NCI-H526 (cell line): ENCODE measurements around the gene DIAPH2.

Source experiments
- DNase-seq, 2 experiments: peaks; one replicate each; lab custom pipeline; 2025; lab: John Stamatoyannopoulos, UW

DIAPH2 gene

GRCh38 chrX:97057349-97057909 lies 372.8 kb downstream of the DIAPH2 start:
- DNase-seq = peak in 1 of 2 experiments; percentile 29

DNA sequence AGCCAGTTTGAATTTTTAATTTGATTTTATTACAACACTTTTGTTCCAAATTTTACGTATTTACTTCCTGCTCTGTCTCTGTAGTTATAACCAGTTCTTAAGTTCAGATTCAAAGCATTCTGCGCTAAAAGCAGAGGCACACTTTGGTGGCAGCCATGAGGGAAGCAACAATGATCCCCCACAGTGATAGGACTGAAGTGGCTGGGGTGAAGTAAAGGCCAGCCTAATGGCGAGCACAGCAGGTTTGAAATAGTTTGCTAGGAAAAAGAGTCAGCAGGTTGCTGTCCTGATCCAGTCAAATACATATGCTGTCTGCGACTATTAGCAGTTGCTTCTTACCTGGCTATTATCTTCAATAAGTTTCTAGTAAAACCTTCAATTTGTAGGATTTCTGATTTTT lies 375.4 kb downstream of the DIAPH2 start:
- DNase-seq = no peak

DNA sequence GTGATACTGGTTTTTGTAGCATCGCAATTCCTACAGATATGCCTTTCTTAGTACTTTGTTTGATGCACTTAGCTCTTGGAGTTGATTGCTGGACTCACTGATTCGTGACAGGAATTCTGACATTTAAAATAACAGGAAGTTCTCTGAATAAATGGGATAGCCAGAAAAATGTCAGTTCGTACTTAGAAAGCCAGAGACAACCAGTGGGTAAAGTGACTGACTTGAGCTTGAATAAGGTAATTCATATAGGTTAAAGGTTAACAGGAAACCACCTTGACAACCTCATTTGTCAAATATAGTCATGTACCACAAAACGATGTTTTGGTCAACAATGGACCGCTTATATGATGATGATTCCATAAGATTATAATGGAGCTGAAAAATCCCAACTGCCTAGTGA lies 380.4 kb downstream of the DIAPH2 start:
- no peak for DNase-seq

DNA sequence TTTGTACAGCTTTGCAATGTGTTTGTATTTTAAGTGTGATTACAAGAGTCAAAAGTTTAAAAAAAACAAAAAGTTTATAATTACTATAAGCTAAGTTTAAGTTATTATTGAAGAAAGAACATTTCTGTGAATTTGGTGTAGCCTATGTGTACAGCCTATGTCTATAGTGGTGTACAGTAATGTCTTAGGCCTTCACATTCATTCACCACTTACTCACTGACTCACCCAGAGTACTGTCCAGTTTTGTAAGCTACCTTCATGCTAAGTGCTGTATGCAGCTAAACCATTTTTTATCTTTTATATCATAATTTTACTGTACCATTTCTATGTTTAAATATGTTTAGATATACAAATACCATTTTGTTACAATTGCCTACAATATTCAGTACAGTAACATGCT lies 381.3 kb downstream of the DIAPH2 start:
- DNase-seq = no peak

- DNase-seq = no peak
These were observed 381.7 kb downstream of the DIAPH2 start for GRCh38 chrX:97066381-97066780.

GRCh38 chrX:97070346-97070745 lies 385.7 kb downstream of the DIAPH2 start:
- no peak for DNase-seq

GRCh38 chrX:97074400-97074799 lies 389.8 kb downstream of the DIAPH2 start:
- no peak for DNase-seq

DNA sequence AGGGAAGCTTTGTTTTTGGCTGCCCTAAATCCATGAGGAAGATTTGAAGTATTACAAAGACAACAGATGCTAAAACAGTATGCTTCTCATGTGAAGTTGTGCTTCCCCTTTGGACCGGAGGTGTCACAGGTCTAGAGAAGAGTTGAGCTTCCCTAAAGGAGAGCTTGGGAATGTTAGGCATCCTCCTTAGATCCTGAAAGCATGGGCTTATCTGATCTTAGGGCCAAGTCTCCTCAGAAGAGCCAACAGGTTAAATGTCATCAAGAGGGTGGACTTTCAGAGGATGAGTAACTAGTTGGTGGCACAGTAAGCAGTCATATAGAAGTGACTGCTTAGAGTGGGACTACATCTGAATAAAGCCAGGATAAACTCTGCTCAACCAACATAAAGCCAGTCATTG lies 404.5 kb downstream of the DIAPH2 start:
- no peak for DNase-seq

- no peak for DNase-seq
These were observed 411.7 kb downstream of the DIAPH2 start for GRCh38 chrX:97096385-97096784.

GRCh38 chrX:97102938-97103337 lies 418.3 kb downstream of the DIAPH2 start:
- no peak for DNase-seq

DNA sequence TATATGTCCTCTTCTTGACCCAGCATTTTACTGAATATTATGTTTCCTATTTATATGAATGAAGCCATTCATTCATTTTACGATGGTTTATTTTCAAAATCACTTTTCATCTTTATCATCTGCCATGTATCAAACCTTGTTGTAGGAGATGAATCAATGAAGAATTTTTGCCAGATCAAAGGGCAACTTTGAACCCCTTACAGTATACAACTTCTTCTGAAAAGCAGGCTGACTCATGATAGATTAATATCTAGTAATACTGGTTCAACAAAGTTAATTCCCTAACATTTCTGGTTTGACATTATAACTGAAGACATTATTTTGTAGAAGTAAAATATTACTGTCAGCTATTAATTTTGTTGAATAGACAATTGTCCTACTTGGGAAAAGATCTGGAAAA lies 425.1 kb downstream of the DIAPH2 start:
- no peak for DNase-seq

GRCh38 chrX:97117572-97117971 lies 432.9 kb downstream of the DIAPH2 start:
- no peak for DNase-seq

GRCh38 chrX:97119474-97120109 lies 434.9 kb downstream of the DIAPH2 start:
- DNase-seq = no peak

- no peak for DNase-seq
These were observed 438.4 kb downstream of the DIAPH2 start for GRCh38 chrX:97123001-97123400.

DNA sequence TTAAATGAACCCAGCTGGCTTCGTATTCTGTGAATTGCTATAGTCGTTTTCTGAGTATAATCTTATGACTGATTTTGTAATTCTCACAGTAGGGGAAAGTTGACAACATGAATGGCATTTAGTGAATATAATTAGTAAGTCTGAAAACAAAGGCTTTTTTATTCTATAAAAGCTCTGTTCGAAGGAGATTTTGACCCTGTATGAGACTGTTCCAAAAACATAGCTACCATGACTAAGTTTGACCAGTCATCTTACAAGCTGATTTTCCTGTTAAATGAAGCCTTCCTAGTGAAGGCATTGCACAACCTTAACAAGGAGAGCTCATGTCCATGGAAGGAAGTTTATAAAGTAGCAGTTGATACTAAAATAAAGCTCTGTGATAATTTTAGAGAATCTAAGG lies 441.4 kb downstream of the DIAPH2 start:
- DNase-seq = no peak

- no peak for DNase-seq
These were observed 448.2 kb downstream of the DIAPH2 start for GRCh38 chrX:97132664-97133415.

DNA sequence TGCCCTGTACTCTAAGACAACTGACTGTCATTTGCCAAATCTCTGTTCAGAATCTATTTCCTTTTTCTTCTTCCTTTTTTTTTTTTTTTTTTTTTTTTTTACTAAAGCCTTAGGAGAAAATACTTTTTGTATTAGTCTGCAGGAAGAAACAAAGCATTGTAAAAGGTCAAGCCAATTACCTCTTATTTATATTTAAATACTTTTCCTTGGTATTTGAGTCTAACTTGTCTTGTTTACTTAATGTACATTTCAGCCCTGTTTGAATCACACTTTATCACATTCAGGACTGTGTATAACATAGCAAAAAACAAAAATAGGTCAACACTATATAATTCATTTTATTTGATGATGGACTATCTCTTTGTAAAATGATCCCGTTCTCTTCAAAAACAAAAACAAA lies 461.3 kb downstream of the DIAPH2 start:
- DNase-seq = no peak

- DNase-seq = no peak
These were observed 471.2 kb downstream of the DIAPH2 start for GRCh38 chrX:97155816-97156215.

GRCh38 chrX:97158269-97158668 lies 473.6 kb downstream of the DIAPH2 start:
- DNase-seq = no peak

DNA sequence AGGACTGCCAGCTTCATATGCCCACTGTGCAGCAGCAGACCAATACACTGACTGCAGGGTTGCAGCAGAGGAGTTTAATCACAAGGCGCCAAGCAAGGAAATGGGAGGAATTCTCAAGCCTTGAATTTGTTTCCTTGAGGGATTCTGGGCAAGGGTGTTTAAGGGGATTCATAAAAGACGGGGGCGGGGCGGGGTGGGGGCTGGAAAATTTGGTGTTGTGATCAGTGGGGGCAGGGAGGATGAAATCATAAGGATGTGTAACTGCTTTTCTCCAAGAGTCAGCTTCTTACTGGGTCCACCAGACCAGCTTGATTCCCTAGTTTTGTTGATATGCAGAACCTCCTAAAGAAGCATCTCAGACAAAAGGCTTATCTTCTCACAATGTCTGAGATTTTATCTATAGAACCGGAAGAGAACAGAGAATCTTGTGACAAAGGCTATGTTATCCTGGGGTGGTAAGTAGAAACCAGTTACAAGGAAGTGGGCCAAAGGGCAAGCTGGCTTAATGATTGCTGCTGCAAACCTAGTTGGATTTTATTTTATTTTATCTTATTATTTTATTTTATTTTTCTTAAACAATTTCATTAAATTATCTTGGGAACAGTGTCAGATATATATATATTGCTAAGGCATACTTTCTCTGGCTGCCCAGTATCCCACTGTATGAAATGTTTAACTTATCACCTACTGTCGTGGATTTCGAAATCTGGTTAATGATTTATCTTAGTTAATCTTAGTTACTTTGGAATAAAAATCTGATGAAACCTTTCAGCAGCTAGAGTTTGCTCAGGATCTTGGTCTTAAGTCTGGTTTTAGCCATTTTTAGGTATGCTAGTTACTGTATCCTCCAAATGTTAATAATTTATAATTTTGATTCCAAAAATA lies 475.5 kb downstream of the DIAPH2 start:
- DNase-seq = no peak

- DNase-seq = no peak
These were observed 482.7 kb downstream of the DIAPH2 start for GRCh38 chrX:97167333-97167732.

- DNase-seq = no peak
These were observed 484.0 kb downstream of the DIAPH2 start for GRCh38 chrX:97168646-97169045.
